Heart right ventricle (tissue), 16 donors: ENCODE results near the gene CHMP1A. TPM values are rescaled to one million over a fixed set of nuclear protein-coding genes. Genes with fewer than 3 reads are reported as not detected.

ENCODE experiments used
- ATAC-seq, 8 donors: fragments of 200-7000 bp; cut with Tn5 transposase; one replicate each; pipeline ENCODE4 v1.9.1; 2020; ENCODE audit warnings: mild to moderate bottlenecking in 8 of 8, moderate library complexity in 8 of 8, moderate number of reproducible peaks in 1 of 8
- DNase-seq, 2 donors: peaks; one replicate each; pipeline ENCODE4 v3.0.0-alpha.2; 2020
- H3K27ac ChIP-seq, 10 donors: fragments of 200-600 bp; sonication (generic) in 2 of 10; one replicate each; pipeline versions ENCODE4 v1.5.0 to v1.8.0; 2020 to 2022; ENCODE audit warnings: mild to moderate bottlenecking in 3 of 10
- H3K27me3 ChIP-seq, 7 donors: fragments of 200-600 bp; one replicate each; pipeline ENCODE4 v1.8.0; 2021 to 2022; ENCODE audit warnings: mild to moderate bottlenecking in 2 of 7
- H3K36me3 ChIP-seq, 9 donors: fragments of 200-600 bp; sonication (generic) in 1 of 9; one replicate each; pipeline versions ENCODE4 v1.5.0 to v1.8.0; 2020 to 2022; ENCODE audit warnings: mild to moderate bottlenecking in 2 of 9
- H3K4me1 ChIP-seq, 9 donors: fragments of 200-600 bp; sonication (generic) in 1 of 9; one replicate each; pipeline versions ENCODE4 v1.5.0 to v1.8.0; 2020 to 2022; ENCODE audit warnings: mild to moderate bottlenecking in 4 of 9
- H3K4me3 ChIP-seq, 10 donors: fragments of 200-600 bp; sonication (generic) in 2 of 10; one replicate each; pipeline versions ENCODE4 v1.5.0 to v1.8.0; 2020 to 2022; ENCODE audit warnings: mild to moderate bottlenecking in 7 of 10, moderate library complexity in 2 of 10
- H3K9me3 ChIP-seq, 11 donors: fragments of 200-600 bp in 10 of 11; sonication (generic) in 2 of 11; one replicate each; pipeline versions ENCODE4 v1.5.0 to v1.8.0; 2013 to 2022; ENCODE audit warnings: mild to moderate bottlenecking in 2 of 11, control low read depth in 1 of 11, moderate library complexity in 1 of 11
- CTCF ChIP-seq, 9 donors: fragments of 200-600 bp; sonication (generic) in 2 of 9; IDR thresholded peaks; one replicate each; pipeline versions ENCODE4 v1.5.0 to v1.8.0; 2021 to 2022; ENCODE audit warnings: antibody characterized with exemption in 9 of 9, mild to moderate bottlenecking in 5 of 9, moderate library complexity in 1 of 9
- WGBS, 2 donors: extraction: QIAGEN DNeasy Blood & Tissue Kit; methylation state at CpG; one replicate each; pipeline ENCODE4 v1.1.7; 2013; ENCODE audit warnings: inconsistent platforms in 1 of 2; 5-methylcytosine and 5-hydroxymethylcytosine counted together
- intact Hi-C, 10 donors: fragments of 100-400 bp; cut with DNase I; formaldehyde crosslinking; loops; one replicate each; pipeline versions ENCODE4 v1.11.1 to v1.14.2; 2022
- polyA plus RNA-seq, 2 donors: library from polyadenylated mRNA; stranded (reverse); fragments of 200-250 nt; gene quantifications; one replicate each; pipeline ENCODE4 v1.2.3, GENCODE V29; 2013
- total RNA-seq, 10 donors: library from RNA; stranded (reverse); fragmentation: NEBNext Ultra II Directional in 3 of 10; extraction: Animal tissue kit (Norgen Biotek cat#: 25700) in 3 of 10; gene quantifications; one replicate each; pipeline versions ENCODE4 v1.2.1 to v1.2.4, GENCODE V29; 2021 to 2023
- donor health status: Arrhythmogenic right ventricular cardiomyopathy.
- donor health status: ischemic (EF 13 %, LVEDD 7.1; RV severe dilation, severe dysfunction).
- donor health status: healthy with polysubstance abuse.
- donor health status: DM: no; HTN: yes; CAD: no.
- donor health status: DM: no; HTN: no; CAD: no.
- donor health status: ischemic (EF 25% LVEDD 6.9; RV normal size, moderate dysfunction).
- donor health status: ischemic (EF 25% LVEDD 5.7; RV mildly dilated, moderate dysfunction).
- donor health status: healthy.
- donor health status: DM: yes; HTN: yes; CAD: no.
- donor health status: Ischemic cardiomyopathy.
- donor health status: ischemic (EF 35%, LVEDD 5.7; RV mildly dilated, moderate dysfunction).
- donor health status: nonischemic (EF 11% LVEDD 7.7; RV severe dilation, severe dysfunction).
- donor health status: DM: yes; HTN: yes; CAD: no.
- donor health status: PGD.
- donor health status: ischemic (EF 29% LVEDD 5.4; RV normal size, mild dysfunction).
- donor health status: nonischemic (EF 23%, LVEDD 6.1; RV moderate dilation, normal function).

Gene CHMP1A
- total and polyA plus RNA-seq, 12 donors = 30.6 to 71.4 (median 36.7) TPM

- Histone ChIP-seq H3K27me3 (peaks cover 0 to 54% (median 26%) of the 10 kb centered on the region in 7 donors), H3K36me3 (no peaks in the 10 kb centered on the region), H3K27ac (no peak overlapping the region), H3K4me3 (no peak overlapping the region), H3K9me3 (no peaks in the 10 kb centered on the region), H3K4me1 (peaks cover 0 to 19% (median 3%) of the 10 kb centered on the region in 9 donors)
- no peak for ATAC-seq
- 41 to 45% methylated on average over 12 of the region's 12 CpGs for WGBS, 2 donors
- TF ChIP-seq CTCF (IDR thresholded peaks at IDR 0.05) = no peak
- intact Hi-C loops = no loop called here
- no peak for DNase-seq
Observed at GRCh38 chr16:89619840-89620239, 37.7 kb downstream of the CHMP1A start.

- Histone ChIP-seq H3K27me3 (peaks cover 2 to 57% (median 29%) of the 10 kb centered on the region in 7 donors), H3K36me3 (no peaks in the 10 kb centered on the region), H3K9me3 (no peaks in the 10 kb centered on the region), H3K27ac (no peak overlapping the region), H3K4me1 (peaks cover 0 to 12% (median 0%) of the 10 kb centered on the region in 9 donors), H3K4me3 (no peak overlapping the region)
- no peak for TF ChIP-seq CTCF (IDR thresholded peaks at IDR 0.05)
- intact Hi-C loops = no loop called here
- ATAC-seq (no peak), DNase-seq (no peak)
- 63 to 70% methylated on average over 16 of the region's 16 CpGs for WGBS, 2 donors
Observed at GRCh38 chr16:89618109-89618998, 39.2 kb downstream of the CHMP1A start.

GRCh38 chr16:89617036-89617435 lies 40.5 kb downstream of the CHMP1A start:
- Histone ChIP-seq H3K36me3 (no peaks in the 10 kb centered on the region), H3K27ac (peak overlapping the region in 2 of 10 donors; percentile 5 to 53), H3K4me1 (peaks cover 0 to 6% (median 0%) of the 10 kb centered on the region in 9 donors), H3K27me3 (peaks cover 8 to 60% (median 32%) of the 10 kb centered on the region in 7 donors), H3K4me3 (no peak overlapping the region), H3K9me3 (no peaks in the 10 kb centered on the region)
- 58 to 59% methylated on average over 6 of the region's 6 CpGs for WGBS, 2 donors
- DNase-seq (no peak), ATAC-seq (no peak)
- intact Hi-C loops = no loop called here
- no peak for TF ChIP-seq CTCF (IDR thresholded peaks at IDR 0.05)

- no peak overlapping the region for H3K4me3 ChIP-seq
- H3K27ac ChIP-seq = peak overlapping the region in 2 of 10 donors; percentile 5 to 53
- H3K36me3 ChIP-seq = no peaks in the 10 kb centered on the region
- 63 to 72% methylated on average over 20 of the region's 20 CpGs for WGBS, 2 donors
- ATAC-seq (peak in 4 of 8 donors; percentile 19 to 33 (median 27)), DNase-seq (no peak)
- TF ChIP-seq CTCF (IDR thresholded peaks at IDR 0.05) = no peak
- H3K9me3 ChIP-seq = no peaks in the 10 kb centered on the region
- H3K27me3 ChIP-seq = peaks cover 8 to 60% (median 30%) of the 10 kb centered on the region in 7 donors
- peaks cover 0 to 6% (median 0%) of the 10 kb centered on the region in 9 donors for H3K4me1 ChIP-seq
- intact Hi-C loops = no loop called here
Observed at GRCh38 chr16:89616623-89617022, 40.9 kb downstream of the CHMP1A start.
